Activated CD4-positive, CD25-positive, alpha-beta regulatory T cell treated with anti-CD3 and anti-CD28 coated beads, Interleukin-2, amount 50 U/mL, for 72 hours (primary cell): ENCODE measurements around the gene ANKRD30A.
"Not testable (repeated sequence)": the region's sequence is repeated elsewhere in the genome, so short reads cannot be mapped to it uniquely, and the experiment has no call there.

Source experiments
- DNase-seq: peaks from one replicate; pipeline ENCODE4 v3.0.0; 2021

ANKRD30A gene

GRCh38 chr10:37263304-37263703 is 137.9 kb downstream of the ANKRD30A start:
- no peak for DNase-seq

DNA sequence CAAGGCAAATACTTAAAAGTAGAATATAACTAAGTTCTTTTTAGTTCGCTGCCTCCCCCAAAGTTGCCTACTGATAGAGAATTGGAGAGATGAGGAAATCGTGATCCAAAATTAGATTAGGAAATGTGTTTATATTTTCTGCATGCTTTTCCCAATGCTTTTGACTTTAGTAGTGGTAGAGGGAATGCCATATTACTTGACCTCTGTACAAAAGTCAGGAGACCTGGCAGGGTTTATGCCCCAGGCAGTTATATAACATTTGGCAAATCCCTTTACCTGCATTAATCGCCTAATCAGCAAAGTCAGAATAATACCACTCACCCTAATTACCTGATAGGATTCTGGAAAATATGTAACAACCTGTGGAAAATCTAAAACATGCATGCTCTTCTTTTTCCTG is 142.9 kb downstream of the ANKRD30A start:
- DNase-seq = no peak

DNA sequence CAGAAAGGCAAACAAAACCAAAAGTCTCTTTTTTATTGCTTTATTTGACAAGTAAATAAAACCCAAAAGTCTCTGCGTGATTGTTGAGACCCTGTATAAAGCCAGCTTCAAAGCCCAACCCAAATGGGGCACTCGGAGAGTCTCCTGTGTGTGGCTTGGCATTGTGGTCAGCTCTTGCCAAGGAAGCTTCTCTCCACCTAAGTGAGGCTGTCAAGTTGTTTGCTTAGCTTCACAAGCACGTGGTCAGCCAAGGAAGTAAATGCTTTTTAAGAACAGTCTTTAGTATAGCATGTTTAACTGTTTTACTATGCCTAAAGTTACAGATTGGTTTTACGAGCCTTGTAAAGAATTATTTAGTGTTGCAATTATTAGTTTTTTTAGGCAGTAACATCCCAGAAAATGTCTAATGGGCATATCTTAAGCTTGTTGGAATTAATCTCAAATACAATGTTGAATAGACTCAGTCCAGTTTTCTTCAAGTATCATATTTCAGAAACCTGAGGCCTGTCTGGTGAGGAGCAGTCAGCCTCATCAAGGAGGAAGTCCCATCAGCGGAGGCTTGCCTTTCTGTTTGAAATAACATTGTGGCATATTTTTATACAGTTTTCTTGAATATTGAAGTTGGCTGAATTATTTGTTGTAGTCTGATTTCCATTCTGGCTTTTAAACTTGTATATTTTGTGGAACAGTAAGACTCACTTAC is 144.3 kb downstream of the ANKRD30A start:
- DNase-seq = no peak

DNA sequence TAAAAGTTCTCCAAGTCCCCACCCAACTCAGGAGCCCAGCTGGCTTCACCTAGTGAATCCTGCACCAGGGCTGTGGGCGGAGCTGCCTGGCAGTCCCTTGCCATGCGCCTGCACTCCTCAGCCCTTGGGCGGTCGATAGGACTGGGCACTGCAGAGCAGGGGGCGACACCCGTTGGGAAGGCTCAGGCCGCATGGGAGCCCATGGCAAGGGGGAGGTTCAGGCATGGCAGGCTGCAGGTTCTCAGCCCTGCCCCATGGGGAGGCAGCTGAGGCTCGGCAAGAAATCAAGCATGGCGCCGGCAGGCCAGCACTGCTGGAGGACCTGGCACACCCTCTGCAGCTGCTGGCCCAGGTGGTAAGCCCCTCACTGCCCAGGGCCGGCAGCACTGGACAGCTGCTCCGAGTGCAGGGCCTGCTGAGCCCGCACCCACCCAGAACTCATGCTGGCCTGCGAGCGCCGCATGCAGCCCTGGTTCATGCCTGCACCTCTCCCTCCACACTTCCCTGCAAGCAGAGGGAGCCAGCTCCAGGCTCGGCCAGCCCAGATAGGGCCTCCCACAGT is 149.9 kb downstream of the ANKRD30A start:
- DNase-seq = no peak

GRCh38 chr10:37285063-37285462 is 159.7 kb downstream of the ANKRD30A start:
- DNase-seq = no peak

GRCh38 chr10:37289833-37290464 is 164.6 kb downstream of the ANKRD30A start:
- no peak for DNase-seq

DNA sequence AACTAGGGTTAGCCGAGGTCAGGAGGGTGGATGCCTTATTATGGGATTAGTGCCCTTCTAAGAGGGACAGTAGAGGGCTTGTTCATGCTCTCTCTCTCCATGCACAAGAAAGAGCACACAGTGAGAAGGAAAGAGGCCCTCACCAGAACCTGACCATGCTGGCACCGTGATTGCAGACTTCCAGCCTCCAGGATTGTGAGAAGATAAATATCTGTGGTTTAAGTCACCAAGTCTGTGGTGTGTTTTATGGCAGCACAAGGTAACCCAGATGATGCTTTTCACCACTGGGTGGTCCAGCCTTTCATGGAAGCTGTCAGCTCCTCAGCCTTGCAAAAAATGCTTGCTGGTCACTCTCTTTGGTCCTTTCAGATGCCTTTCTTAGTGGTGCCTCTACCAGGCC is 175.9 kb downstream of the ANKRD30A start:
- DNase-seq = no peak

DNA sequence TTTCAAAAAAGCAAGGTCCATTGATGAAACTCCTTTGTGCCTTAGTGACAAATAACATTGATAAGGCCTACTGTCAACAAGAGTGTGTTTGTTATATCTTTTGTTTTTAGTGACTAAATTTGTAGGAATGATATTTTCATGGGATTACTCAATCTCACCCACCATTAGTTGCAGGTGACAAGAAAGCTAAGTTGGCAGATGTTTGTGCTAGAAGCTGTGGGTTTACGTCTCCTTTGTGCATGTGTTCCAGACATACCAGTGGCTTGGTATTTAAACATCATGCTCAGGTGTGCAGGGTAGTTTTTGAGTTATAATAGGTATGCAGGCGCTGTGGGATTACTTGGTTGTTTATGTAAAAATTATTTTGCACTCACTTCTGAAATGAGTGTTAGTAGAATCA is 178.6 kb downstream of the ANKRD30A start:
- no peak for DNase-seq

DNA sequence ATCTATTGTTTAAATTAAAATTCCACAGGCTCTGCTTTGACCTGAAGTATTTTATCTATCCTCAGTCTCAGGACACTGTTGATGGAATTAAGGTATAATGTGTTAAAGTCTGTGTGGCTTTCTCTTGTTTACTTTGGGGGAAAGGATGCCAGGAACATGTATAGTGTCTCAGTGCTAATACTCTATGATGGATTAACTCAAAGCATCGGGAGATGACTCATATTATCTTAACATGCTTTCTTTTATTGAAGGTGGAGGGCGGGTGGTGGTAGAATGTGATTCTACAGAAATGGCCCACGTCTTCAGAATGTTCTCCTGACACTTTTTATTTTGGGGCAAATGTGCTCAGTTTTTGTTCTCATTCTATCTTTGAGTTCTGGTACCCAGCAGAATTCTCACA is 189.0 kb downstream of the ANKRD30A start:
- DNase-seq = no peak

- DNase-seq = no peak
Observed at GRCh38 chr10:37314862-37315261, 189.5 kb downstream of the ANKRD30A start.

DNA sequence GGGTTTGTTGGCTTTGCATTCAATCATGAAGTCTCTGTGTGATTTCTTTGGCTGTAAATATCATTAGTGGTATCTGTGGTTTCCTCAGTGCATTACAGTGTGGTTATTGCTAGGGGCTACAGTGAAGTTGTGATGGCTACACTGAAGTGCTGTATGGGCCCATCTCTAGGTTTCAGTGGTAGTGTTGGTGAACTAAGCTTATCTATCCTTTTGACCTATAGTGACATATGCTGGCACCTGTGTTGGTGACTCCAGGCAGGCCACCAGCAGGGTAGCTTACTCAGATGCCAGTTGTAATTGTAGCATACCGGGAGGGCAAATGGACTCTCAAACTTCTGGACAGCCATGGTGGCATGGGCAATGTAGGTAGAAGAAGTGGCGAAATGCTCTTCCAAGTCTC is 219.0 kb downstream of the ANKRD30A start:
- no peak for DNase-seq

DNA sequence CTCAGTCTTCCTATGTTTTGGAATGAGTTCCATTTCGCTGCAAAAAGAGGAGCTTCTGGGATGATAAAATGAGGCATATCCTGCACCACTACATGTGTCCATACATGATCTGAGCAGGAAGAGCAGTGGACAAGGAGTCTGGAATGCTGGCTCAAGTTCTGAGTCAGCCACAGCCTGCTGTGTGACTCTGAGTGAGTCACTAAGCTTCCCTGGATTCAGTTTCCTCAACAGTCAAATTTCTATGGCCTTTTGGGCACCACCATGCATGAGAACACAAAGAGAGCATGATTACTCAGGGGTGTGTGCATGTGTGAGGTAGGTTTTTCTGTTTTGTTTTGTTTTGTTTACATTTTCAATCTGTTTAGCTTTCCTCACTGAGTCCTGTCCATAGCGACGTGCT is 254.6 kb downstream of the ANKRD30A start:
- DNase-seq = no peak

GRCh38 chr10:37381271-37381670 is 255.9 kb downstream of the ANKRD30A start:
- DNase-seq = no peak

- DNase-seq = no peak
Observed at GRCh38 chr10:37384923-37385322, 259.5 kb downstream of the ANKRD30A start.

DNA sequence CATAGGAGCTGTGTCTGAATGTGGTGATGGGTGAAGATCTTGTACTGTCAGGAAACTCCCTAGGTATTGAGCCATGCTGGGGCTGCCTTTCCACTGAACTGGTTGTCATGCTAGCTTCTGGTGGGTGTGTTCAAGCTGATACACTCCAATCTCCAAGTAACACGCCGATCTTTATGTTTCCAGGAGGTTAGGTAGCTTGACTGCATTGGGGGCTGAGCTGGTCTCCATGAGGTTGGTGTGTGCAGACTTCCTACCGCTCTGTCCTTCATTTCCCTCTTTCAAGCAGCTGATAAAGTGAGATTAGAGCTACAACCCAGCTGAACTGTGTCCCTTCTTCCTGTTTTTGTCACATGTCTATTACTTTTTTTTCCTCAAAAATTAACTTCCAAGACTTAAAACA is 265.5 kb downstream of the ANKRD30A start:
- no peak for DNase-seq

DNA sequence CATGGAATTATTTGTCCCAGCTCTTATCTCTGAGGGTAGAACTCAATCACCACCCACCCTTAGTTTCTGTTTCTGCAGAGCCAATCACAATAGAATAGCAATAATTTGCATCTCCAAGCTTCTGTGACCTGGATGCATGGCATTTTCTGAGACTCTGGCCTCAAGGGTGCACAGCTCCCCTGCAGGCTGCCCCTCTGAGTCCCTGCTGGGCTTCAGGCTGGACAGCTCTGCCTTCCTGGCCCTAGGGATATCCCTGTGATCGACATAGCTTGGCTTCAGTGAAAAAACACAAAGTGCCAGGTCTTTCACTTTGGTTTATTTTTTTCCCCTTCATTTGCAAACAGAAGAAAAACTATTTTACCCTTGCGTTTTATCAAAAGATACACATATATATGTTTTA is 275.4 kb downstream of the ANKRD30A start:
- not testable (repeated sequence) for DNase-seq

DNA sequence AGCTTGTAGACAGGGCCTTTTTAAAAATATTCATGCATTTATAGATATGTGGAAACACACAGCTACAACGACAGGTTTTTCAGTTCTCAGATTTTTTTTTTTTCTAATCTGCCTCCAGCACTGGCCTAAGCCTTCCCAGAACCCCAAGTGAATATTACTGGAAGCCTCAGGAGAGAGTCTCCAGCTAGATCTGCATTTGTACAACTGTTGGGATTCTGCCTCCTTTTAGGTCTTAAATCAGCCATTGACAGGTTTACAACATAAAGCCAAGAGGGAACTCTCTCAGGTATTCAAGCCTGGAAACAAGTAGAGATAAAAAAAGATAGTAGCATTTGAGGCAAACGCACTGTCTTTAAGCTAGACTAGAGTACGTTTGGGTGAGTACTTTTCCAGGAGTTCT is 275.8 kb downstream of the ANKRD30A start:
- no peak for DNase-seq

DNA sequence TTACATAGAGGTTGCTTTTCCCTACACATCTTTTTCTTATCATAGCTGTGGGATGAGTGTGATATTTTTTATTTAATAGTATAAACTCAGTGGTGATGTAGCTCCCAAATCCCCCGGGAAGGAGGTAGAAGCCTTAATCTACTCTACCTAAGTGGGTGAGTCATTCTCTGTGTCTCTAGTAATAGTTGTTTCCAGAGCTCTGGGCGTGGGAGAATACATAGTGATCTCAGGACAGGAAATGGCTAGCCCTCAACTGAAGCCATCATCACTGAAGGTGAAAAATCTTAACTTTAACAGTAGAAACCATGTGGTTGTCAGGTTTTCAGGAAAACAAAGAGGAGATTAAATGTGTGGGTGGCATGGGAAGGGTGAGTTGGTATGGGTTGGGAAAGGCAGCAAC is 278.4 kb downstream of the ANKRD30A start:
- no peak for DNase-seq
